Measurements from ENCODE around the gene PCGF1.

The PCGF1 gene

GRCh38 chr2:74514368-74515270, 7.1 kb upstream of the PCGF1 start, which contains the start of gene TLX2:
Gene TLX2 (plus strand): TSS chr2:74514450. CDS start chr2:74514807, 357 bp downstream.
- DNase-seq = no peak

DNA sequence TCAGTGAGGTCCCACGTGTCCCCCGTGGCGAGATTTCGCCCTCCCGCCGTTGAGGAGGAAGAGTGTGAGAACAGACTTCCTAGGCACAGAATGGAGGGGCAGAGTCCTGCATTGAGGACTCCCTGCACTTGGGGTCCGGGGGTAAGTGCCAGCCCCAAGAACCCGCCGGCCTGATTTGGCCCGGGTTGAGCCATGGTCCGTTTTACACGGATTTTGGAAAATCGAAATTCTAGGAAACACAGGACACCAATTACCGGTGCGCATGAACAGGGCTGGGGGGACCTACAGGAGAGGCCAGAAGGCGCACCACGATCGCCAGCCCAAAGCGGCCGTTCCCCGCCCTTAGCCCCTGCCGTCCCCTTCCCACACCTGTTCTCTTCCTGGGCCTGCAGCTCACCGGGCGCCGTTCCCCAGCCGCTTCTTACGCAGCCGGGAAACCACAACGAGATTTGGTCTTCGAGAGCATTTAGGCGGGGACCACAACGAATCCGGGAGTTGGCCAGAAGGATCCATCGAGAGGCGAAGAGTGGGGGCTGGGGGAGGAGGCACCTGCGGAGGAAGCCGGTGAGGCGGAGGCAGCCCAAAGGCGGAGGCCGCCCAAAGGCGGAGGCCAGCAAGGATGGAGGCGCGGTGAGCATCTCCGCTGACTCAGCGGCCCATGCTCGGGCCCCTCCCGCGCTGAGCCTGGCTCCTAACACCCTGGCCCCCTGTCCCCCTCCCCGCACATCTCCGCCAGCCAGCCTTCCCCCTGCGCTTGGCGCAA, 6.3 kb upstream of the PCGF1 start:
- no peak for DNase-seq

DNA sequence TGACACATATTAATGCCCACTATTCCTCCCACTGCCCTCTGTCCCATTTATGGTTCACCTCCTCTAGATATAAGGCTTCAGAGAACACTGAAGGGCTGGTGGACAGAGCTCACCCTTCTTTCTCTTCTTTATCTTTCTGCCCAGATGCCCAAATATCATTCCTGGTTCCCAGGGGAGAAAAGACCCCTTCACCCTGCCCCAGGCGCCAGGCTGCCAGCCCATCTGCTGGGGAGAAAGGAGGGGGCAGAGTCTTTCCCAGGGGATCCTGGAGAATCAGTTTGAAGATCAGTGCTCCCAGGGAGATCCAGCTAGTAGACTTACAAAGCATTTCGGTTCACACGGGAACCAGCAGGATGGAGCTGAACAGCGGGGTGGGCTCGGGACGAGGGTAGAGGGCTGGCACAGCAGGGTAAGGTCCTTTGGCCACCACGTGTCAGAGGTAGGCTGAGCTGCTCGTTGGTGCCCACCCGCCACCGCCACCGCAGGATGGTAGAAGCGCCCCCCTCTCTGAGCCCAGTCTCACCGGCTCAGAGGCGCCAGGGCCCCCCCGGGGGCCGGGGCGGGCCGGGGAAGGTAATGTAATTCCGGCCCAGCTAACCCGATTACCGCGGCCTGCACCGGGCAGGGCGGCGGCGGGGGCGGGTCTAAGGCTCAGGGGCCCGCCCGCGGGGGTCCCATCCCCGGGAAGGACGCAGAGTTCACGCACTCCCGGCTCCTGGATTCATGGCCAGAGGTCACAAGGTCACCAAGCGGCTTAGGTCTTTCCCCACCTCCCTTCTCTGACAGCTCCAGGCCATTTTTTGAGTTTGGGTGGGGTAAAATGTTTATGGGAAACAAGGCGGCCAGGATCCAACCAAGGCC, 5.5 kb upstream of the PCGF1 start:
- DNase-seq = no peak

DNA sequence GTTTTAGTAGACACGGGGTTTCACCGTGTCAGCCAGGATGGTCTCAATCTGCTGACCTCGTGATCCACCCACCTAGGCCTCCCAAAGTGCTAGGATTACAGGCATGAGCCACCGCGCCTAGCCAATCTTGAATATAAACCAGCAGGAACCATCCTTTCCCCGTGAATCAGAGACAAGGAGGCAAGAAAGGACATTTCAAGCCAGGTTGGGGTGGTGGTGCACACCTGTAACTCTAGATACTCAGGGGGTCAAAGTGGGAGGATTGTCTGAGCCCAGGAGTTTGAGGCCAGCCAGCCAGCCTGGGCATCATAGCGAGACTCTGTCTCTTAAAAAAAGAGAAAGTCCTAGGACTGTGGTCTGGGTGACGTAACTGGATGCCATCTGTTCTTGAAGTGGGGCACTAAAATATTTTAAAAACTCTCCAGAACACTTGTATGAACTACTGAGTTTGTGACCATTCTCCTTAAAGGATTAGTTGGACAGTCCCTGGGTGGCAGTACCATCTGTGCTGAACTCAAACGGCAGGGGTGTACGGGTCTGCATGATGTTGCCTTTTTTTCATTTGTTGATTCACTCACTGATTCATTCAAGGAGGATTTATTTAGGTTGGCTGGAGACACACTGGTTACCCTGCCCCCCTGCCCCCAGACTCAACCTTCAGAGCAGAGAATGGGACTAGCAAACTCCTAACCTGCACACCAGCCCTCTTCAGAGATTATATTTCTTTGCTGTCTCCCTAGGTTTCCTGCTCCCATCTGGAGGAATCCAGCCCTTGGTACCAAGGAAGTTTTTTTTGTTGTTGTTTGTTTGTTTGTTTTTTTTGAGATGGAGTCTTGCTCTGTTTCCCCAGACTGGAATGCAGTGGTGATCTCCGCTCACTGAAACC, 3.9 kb upstream of the PCGF1 start:
- DNase-seq = peak; percentile 50

DNA sequence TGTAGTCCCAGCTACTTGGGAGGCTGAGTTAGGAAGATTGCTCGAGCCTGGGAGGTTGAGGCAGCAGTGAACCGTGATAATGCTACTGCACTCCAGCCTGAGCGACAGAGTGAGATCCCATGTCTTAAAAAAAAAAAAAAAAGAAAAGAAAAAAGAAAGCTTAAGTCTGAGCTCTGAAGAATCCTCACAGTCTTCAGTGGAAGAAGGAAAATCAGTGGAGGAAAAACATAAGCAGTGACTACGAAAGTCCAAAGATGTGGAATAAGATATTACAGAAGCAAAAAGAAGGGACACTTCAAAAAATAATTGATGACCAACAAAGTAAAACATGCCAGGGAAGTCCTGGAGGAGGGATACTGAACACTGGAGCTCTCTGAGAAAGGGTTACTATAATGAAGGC, 2.8 kb upstream of the PCGF1 start:
- DNase-seq = no peak

GRCh38 chr2:74507926-74508520, 528 bp upstream of the PCGF1 start:
- no peak for DNase-seq

DNA sequence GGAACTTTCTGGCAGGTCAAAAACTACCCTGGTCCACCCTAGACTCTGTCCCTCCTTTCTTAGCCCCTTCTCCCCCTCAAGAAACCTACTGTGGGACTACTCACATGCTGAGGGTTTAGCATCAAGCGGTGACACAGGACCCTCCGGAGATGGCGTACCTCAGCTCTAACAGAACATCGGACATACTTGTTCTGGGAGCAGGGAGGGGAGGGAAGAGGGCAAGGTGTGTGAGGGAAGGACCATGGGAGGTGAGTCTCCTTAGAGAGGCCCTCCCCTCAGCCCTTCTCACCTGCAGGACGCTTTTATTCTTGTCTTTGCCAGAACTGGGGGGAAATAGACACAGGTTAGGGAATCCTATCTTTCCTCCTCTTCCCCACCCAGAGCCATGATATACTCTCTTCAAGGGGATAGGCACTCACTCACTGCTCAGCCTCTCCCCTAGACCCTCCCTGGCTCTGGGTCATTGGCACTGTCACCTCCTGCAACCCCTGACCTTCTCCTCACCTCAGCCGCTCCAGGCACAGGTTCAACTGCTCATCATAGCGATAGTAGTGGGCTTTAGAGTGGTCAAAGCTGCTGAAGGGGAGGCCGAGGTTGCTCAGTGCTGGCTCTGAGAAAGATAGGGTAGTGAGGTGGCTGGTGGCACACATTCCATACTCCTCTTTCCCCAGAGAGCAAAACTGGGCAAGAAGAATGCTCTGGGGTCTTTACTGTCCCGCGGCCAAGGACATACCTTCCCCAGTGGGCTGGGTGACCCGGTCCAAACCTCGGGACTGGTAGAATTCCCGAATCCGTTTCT, 1.8 kb downstream of the PCGF1 start:
- DNase-seq = no peak

DNA sequence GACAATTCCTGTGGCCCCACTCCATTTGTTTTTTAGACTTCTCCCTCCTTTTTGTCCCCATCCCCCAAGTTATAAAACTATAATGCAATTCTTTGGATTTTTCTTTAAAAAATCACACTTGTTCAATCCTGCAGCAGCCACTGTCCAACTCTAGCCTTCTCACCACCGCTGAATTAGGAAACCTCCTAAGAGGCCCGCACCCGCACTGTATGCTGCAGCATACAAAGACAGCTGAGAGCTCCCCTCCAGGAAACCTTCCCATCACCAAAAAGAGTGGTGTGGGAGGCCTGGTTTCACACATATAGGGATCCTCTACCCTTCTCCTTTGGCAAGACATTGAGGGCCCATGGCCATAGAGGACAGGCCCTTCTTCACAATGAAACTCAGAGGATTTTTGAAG, 2.9 kb downstream of the PCGF1 start:
- no peak for DNase-seq

- DNase-seq = no peak
Observed at GRCh38 chr2:74503506-74504475, 3.7 kb downstream of the PCGF1 start.

GRCh38 chr2:74502720-74503505, 4.6 kb downstream of the PCGF1 start:
- DNase-seq = peak; percentile 69

- DNase-seq = no peak
Observed at GRCh38 chr2:74502147-74502719, 5.3 kb downstream of the PCGF1 start.

DNA sequence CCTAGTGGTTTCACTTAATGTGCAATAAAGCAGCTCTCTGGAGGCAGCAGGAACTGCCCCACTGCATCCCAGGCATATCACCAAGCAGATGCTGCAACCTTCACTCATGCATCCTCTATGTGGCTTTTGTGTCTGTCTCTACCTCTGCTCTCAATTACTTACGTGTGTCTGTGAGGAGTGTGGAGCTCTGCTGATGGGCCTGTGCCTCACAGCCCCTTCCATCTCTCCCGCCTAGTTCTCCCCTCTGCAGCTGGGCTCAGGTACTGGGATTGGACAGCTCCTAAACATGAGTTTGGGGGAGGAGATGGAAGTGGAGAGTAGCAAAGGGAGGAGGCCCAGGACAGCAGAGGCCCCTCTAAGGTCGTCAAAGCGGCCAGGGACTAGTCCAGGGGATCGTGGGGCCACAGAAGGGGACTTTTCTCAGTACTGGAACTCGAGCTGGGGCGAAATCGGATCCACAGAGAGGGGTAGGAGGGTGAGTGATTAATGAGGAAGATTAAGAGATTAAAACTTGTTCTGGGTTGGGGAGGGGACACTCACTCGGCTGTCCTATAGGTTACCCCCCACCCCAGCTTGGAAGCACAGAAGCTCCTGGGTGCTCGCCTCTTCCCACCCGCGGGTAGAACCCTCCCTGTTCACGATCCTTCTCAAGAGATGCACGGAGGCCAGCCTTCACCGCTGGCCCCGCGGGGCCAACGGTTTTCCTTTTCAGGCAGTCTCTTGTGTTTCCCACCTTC, 6.0 kb downstream of the PCGF1 start:
- no peak for DNase-seq

- DNase-seq = no peak
Observed at GRCh38 chr2:74500578-74500946, 6.9 kb downstream of the PCGF1 start.

- DNase-seq = no peak
Observed at GRCh38 chr2:74499940-74500577, 7.4 kb downstream of the PCGF1 start.

DNA sequence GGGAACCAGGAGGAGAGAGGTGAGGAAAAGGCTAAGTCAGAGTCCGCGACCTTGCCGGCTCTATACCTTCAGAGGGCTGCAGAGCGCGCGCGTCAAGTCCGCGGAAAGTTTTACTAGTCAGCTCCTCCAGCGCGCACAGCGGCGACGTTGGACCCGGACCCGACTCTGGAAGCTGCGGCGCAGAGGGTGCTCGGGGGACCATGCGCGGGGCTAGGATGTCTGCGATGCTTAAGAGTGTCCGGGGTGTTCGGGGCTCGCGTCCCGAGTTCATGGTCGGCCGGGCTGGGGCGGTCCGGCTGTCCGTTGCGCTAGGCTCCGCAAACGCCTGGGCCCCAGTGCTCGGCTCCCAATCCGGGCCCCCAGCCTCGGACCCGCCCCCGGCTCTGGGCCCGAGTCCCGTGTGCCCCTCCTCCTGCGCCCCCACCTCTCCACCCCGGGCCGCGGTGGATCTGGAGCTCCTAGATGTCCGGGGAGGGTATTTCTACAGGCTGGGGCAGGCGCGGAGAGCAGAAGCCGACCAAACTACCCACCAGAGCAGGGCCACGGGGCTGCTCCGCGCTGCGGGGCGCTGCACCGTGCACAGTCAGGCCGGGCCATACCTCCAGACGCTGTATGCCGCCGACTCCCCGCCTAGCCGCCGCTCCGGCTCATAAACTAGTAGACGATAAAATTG, 8.1 kb downstream of the PCGF1 start, which contains the start of gene LBX2:
LBX2 (minus strand) TSS at position 337 of the 673 bp plus-strand sequence; CDS start at position 271, 66 bp downstream.
- DNase-seq = no peak

Measured in MV-4-11 (cell line).